Measurements from ENCODE around the gene RBMX.
"Not testable (repeated sequence)": the region's sequence is repeated elsewhere in the genome, so short reads cannot be mapped to it uniquely, and the experiment has no call there.

The RBMX gene

GRCh38 chrX:136878423-136878822 lies 2.1 kb downstream of the RBMX start:
- DNase-seq (ENCODE audit: low read depth), result no peak

DNA sequence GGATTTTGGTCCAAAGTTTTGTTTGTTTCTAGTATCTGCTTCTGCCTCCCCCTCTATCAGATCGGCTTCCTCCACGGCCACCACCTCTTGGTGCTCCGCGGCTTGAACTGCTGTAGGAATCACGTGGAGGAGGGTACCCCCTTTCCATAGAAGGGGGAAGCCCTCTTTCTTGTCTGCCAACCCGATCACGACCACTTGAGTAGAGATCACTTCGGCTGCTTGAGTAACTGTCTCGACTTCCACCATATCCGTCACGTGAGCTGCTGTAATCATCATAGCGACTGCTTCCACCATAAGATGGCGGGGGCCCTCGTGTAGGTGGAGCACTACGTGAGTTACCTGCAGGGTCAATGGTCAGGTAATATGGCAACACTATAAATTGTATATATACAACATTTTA lies 6.4 kb downstream of the RBMX start:
- DNase-seq (ENCODE audit: low read depth), result not testable (repeated sequence)

- not testable (repeated sequence) for DNase-seq (ENCODE audit: low read depth)
Measured at GRCh38 chrX:136873210-136873609, 7.3 kb downstream of the RBMX start.

GRCh38 chrX:136872091-136872700 lies 8.3 kb downstream of the RBMX start:
- DNase-seq (ENCODE audit: low read depth), result no peak

GRCh38 chrX:136870064-136870463 lies 10.5 kb downstream of the RBMX start:
- no peak for DNase-seq (ENCODE audit: low read depth)

DNA sequence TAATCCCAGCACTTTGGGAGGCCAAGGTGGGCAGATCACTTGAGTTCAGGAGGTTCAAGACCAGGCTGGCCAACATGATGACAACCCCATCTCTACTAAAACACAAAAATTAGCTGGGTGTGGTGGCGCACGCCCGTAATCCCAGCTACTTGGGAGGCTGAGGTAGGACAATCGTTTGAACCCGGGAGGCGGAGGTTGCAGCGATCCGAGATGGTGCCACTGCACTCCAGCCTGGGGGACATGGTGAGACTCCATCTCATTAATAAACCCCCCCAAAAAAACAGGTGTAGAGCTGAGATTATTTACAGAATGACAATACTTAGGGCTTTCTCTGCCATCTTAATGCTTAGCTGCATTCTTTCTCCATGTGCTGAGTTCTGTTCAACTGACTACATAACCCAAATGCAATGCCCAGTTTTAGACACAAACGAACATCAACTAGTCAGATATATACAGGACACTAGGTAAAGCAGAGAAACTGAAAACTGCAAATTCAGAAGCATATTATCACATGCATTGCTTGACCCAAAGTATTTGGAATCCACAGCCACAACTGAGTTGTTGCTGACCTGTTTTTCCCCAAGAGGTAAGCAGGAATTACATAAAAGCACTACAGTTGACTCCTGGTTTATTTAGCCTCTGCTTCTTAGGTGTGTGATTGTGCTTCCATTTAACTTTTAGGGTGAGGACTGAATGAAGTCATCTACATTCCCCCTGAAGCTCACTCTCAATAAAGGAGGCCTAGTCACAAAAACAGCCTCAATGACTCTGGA lies 12.1 kb downstream of the RBMX start:
- DNase-seq (ENCODE audit: low read depth), result no peak

- no peak for DNase-seq (ENCODE audit: low read depth)
Measured at GRCh38 chrX:136867518-136867917, 13.0 kb downstream of the RBMX start.

DNA sequence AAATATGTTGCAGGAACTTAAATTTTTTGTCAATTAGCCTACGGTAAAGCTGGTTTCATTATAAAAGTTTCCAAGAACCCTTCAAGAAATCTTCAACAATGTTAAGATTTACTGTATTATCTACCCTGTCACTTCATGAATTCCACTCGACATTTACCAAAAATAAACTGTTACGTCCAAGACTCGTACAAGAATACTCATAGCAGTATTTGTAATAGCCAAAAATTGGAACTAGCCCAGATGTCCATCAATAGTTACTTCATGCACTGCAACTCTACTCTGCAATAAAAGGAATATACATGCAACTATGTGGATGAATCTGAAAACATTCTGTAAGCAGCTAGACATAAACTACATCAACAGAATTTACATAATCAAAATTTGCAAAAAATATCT lies 13.4 kb downstream of the RBMX start:
- no peak for DNase-seq (ENCODE audit: low read depth)

DNA sequence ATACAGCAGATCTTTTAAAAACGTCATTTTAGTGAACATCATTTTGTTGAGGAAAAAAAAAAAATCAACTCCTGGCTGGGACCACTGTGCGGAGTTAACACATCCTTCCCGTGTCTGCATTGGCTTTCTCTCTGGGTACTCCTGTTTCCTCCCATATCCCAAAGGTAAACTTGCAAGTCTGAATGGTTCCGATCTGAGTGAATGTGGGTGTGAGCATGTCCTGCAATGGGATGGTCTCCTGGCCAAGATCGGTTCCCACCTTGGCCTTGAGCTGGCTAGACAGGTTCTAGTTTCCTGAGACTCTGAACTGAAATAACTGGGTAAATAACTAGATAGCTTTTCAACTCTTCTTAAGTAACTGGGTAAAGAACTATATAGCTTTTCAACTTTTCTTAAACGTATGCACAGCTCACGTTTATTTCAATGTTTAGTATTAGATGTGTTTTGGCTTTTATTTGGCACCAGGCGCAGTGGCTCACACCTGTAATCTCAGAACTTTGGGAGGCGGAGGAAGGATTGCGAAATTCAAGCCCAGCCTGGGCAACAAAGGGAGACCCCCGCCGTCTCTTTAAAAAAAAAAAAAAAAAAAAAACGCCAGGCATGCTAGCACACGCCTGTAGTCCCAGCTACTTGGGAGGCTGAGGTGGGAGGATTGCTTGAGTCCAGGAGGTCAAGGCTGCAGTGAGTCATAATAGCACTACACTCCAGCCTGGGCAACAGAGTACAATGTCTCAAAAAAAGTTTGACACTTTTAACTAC lies 14.0 kb downstream of the RBMX start:
- DNase-seq (ENCODE audit: low read depth), result no peak

GRCh38 chrX:136865270-136866158 lies 15.0 kb downstream of the RBMX start:
- no peak for DNase-seq (ENCODE audit: low read depth)

DNA sequence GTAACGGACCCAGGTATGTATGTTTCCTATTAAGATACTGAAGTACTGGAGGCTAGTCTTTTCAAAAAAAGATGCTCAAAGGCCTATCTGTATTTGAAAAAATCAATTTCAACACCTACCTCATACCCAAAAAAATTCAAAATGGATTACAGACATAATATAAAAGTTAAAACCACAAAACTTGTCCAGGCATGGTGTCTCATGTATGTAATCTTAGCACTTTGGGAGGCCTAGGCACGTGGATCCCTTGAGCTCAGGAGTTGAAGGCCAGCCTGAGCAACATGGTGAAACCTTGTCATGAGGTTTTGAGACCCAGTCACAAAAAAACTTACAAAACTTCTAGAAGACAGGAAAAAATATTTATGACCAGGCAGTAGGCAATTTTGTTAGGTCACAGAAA lies 16.7 kb downstream of the RBMX start:
- no peak for DNase-seq (ENCODE audit: low read depth)

DNA sequence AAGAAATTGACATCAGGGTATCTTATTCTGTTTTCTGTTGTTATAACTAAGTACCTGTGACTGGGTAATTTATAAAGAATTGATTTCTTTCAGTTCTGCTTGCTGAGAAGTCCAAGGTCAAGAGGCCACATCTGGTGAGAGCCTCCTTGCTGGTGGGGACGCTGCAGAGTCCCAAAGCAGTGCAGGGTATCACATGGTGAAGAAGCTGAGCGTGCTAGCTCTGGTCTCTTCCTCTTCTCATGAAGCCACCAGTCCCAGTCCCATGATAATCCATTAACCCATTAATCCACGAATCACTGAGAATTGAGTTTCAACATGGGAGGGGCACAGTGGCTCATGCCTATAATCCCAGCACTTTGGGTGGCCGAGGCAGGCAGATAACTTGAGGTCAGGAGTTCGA lies 18.0 kb downstream of the RBMX start:
- no peak for DNase-seq (ENCODE audit: low read depth)

- no peak for DNase-seq (ENCODE audit: low read depth)
Measured at GRCh38 chrX:136861877-136862276, 18.6 kb downstream of the RBMX start.

DNA sequence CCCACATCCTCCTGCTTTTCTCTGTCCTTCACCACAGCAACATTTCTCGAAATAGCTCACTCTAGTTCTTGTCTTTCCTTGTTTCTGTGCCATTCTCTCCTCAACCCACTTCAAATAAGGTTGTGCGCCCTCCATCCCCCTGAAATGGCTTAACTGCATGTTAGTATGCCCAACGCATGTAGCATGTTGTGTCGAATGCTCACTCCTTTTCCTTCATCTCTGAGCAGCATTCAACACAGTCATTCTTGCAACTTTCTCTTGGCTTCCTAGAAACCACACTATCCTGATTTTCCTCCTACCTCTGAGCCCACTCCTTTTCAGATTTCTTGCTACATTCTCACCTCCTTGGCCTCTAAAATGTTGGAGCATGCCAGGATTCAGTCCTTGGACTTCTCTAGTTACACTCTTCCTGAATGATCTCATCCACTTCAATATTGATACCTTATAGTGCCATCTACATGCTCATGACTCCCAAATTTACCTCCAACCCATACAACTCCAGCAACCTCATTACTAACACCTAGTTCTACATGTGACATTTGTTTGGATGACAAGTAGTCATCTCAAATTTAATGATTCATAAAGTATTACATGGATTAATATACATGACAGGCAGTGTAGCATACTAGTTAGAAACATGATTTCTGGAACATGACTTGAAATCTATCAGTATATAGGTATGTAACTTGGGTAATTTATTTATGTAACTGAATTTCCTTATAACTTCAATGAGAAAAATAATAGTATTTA lies 22.3 kb downstream of the RBMX start:
- DNase-seq (ENCODE audit: low read depth), result no peak

DNA sequence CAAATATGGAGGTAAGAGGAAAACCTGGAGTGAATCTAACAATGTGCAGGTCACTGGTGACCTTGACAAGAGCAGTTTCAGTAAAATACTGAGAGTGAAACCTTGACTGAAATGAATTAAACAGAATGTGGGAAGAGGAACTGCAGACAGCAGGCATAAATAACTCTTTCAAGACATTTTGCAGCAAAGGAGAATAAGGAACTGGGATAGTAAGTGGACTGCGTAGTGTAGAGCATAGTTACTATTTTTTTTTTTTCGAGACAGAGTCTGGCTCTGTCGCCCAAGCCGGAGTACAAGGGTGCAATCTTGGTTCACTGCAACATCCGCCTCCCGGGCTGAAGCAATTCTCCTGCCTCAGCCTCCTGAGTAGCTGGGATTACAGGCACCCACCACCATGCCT lies 24.0 kb downstream of the RBMX start:
- no peak for DNase-seq (ENCODE audit: low read depth)

DNA sequence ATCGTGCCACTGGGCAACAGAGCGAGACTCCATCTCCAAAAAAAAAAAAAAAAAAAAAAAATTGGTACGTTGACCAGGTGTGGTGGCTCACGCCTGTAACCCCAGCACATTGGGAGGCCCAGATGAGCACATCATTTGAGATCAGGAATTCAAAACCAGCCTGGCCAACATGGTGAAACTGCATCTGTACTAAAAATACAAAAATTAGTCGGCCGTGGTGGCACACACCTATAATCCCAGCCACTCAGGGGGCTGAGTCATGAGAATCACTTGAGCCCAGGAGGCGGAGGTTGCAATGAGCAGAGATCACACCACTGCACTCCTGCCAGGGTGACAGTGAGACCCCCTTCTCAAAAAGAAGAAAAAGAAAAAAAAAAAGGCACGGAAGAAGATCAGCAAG lies 24.5 kb downstream of the RBMX start:
- DNase-seq (ENCODE audit: low read depth), result no peak

DNA sequence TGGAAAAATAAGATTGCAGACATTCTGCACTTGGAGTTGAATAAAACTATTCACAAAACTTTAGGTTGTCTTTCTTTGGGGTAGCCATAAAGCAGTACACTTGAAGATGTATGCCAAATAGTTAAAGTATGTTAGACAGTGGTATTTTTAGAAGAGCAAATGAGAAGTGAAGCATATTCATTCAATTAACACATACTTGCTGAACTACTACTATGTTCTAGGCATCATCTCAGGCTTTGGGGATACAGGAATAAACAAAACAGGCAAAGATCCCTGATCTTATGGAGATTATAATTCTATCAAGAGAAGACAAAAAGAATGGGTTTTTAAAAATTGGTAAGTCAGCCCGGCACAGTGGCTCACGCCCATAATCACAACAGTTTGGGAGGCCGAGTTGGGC lies 29.0 kb downstream of the RBMX start:
- DNase-seq (ENCODE audit: low read depth), result no peak

- no peak for DNase-seq (ENCODE audit: low read depth)
Measured at GRCh38 chrX:136850441-136851175, 29.9 kb downstream of the RBMX start.

DNA sequence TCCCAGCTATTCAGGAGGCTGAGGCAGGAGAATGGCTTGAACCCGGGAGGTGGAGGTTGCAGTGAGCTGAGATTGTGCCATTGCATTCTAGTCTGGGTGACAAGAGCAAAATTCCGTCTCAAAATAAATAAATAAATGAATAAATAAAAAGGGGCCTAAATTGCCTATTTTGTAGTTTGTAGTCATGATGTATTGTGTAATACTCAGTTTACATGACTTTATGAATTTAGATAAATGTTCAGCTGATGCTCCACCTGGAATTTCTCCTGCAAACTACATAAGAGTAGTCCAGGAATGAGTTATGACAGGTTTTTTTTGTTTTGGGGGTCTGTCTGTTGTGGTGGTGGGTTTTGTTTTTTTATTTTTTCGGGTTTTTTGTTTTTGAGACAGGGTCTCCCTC lies 31.1 kb downstream of the RBMX start:
- no peak for DNase-seq (ENCODE audit: low read depth)

DNA sequence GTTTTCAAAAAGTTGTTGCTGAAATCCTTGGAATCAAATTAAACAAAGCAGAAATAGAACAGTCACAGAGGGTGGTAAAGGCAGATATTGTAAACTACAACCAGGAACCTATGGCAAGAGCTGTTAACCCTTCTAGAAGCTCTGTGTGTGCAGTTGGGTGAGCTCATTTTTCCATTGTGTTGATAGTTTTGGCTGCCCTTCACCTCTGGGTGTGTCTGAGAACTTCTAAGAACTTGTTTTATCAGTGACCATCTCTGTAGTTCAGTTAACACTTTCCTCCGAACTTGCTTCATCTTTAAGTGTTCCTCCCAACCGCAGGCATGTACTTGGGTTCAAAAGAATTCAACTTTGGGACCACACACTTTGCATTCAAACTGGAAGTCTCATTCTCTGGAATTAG lies 32.7 kb downstream of the RBMX start:
- DNase-seq (ENCODE audit: low read depth), result no peak

DNA sequence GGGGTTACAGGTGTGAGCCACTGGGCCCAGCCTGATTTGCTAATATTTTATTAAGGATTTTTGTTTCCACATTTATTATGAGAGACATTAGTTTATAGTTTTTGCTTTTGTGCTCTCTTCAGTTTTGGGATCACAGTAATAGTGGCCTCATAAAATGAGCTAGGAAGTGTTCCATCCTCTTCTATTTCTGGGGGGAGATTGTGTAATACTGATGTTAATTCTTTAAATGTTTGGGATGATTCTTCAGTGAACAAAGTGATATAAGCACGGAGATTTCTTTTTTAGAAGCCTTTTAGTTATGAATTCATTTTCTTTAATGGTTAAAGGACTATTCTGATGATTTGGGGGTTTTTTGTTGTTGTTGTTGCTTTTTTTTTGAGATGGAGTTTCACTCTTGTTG lies 41.3 kb downstream of the RBMX start:
- no peak for DNase-seq (ENCODE audit: low read depth)
